ENCODE data around the gene DPP9. TPM values are rescaled to one million over a fixed set of nuclear protein-coding genes. Genes with fewer than 3 reads are reported as not detected.

DPP9 gene
- total and polyA plus RNA-seq, 2 of the 13 experiments (the other 11 are each of a cell fraction or from before 2014, with no cell fraction given) = 8.4 to 25.8 TPM

DNA sequence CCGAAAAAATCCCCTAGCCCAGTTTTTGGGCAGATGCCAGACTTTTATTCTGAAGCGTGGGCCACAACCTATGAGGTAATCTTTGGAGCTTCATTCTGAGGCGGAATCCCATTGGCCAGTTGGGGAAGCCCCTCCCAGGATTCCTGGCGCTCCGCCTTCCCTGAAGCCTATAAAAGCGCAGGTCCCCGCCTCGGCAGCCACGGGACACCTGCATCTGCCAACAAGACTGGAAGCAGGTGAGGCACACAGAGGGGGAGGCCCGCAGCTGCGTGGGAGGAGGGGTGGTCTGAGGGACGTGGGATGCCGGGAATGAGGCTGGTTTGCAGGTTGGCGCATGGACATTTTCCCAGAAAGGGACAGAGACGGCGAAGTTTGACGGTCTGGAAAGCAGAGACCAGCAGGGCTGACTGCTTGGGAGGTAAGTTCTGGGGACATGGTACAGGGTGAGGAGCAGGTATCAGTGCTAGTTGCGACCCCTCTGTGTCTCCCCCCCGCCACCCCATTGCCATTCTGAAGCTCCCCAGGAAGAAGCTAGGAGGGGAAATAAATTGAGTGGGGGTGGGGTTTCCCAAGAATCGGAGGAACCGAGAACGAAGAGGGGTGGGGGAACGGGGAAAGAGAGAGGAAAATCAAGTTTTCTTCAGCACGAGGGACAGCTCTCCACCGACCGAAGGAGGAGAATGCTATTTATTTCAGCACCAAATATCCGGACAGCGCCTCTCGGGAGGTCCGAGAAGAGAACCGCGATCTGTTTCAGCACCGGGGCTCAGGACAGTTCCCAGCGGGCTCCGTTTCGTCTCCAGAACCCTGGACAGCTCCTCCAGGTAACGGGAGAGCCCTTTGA lies 45.5 kb upstream of the DPP9 start (continued):
- TF ChIP-seq, protein P1, sequence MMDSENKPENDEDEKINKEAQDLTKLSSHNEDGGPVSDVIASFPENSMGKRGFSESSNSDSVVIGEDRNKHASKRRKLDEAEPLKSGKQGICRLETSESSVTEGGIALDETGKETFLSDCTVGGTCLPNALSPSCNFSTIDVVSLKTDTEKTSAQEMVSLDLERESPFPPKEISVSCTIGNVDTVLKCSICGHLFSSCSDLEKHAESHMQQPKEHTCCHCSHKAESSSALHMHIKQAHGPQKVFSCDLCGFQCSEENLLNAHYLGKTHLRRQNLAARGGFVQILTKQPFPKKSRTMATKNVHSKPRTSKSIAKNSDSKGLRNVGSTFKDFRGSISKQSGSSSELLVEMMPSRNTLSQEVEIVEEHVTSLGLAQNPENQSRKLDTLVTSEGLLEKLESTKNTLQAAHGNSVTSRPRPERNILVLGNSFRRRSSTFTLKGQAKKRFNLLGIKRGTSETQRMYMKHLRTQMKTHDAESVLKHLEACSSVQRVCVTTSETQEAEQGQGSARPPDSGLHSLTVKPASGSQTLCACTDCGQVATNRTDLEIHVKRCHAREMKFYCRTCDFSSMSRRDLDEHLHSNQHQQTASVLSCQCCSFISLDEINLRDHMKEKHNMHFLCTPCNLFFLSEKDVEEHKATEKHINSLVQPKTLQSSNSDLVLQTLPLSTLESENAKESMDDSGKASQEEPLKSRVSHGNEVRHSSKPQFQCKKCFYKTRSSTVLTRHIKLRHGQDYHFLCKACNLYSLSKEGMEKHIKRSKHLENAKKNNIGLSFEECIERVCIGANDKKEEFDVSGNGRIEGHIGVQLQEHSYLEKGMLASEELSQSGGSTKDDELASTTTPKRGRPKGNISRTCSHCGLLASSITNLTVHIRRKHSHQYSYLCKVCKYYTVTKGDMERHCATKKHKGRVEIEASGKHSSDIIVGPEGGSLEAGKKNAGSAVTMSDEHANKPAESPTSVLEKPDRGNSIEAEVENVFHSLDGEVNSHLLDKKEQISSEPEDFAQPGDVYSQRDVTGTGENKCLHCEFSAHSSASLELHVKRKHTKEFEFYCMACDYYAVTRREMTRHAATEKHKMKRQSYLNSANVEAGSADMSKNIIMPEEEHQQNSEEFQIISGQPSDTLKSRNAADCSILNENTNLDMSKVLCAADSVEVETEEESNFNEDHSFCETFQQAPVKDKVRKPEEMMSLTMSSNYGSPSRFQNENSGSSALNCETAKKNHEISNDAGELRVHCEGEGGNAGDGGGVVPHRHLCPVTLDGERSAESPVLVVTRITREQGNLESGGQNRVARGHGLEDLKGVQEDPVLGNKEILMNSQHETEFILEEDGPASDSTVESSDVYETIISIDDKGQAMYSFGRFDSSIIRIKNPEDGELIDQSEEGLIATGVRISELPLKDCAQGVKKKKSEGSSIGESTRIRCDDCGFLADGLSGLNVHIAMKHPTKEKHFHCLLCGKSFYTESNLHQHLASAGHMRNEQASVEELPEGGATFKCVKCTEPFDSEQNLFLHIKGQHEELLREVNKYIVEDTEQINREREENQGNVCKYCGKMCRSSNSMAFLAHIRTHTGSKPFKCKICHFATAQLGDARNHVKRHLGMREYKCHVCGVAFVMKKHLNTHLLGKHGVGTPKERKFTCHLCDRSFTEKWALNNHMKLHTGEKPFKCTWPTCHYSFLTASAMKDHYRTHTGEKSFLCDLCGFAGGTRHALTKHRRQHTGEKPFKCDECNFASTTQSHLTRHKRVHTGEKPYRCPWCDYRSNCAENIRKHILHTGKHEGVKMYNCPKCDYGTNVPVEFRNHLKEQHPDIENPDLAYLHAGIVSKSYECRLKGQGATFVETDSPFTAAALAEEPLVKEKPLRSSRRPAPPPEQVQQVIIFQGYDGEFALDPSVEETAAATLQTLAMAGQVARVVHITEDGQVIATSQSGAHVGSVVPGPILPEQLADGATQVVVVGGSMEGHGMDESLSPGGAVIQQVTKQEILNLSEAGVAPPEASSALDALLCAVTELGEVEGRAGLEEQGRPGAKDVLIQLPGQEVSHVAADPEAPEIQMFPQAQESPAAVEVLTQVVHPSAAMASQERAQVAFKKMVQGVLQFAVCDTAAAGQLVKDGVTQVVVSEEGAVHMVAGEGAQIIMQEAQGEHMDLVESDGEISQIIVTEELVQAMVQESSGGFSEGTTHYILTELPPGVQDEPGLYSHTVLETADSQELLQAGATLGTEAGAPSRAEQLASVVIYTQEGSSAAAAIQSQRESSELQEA (CRISPR knock-in tag; IDR thresholded peaks at IDR 0.05; ENCODE audit: not compliant biosample characterization) = peak; percentile 100
- peak; percentile 96 for TF ChIP-seq ZNF263 (CRISPR knock-in tag; IDR thresholded peaks at IDR 0.05)
- peak; percentile 100 for TF ChIP-seq ZNF550 (CRISPR knock-in tag; IDR thresholded peaks at IDR 0.05; ENCODE audit: borderline replicate concordance)
- TF ChIP-seq HNRNPUL1 (IDR thresholded peaks at IDR 0.05; ENCODE audit: low read depth, low read length) = no peak
- peak; percentile 100 for TF ChIP-seq EEA1 (CRISPR knock-in tag; IDR thresholded peaks at IDR 0.05; ENCODE audit: borderline replicate concordance)
- no peak for TF ChIP-seq TAF15 (IDR thresholded peaks at IDR 0.05; ENCODE audit: low read depth, low read length, poor library complexity, severe bottlenecking)
- TF ChIP-seq, protein P2, sequence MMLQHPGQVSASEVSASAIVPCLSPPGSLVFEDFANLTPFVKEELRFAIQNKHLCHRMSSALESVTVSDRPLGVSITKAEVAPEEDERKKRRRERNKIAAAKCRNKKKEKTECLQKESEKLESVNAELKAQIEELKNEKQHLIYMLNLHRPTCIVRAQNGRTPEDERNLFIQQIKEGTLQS (CRISPR knock-in tag; IDR thresholded peaks at IDR 0.05) = peak; percentile 99
- TF ChIP-seq ZNF382 (CRISPR knock-in tag; IDR thresholded peaks at IDR 0.05; ENCODE audit: borderline replicate concordance) = peak; percentile 96; the same call in 1 of the 2 replicates
- TF ChIP-seq ZGPAT (CRISPR knock-in tag; IDR thresholded peaks at IDR 0.05) = peak; percentile 100
- peak; percentile 100 for TF ChIP-seq CC2D1A (CRISPR knock-in tag; IDR thresholded peaks at IDR 0.05)
- peak; percentile 98 for TF ChIP-seq FOXJ3 (CRISPR knock-in tag; IDR thresholded peaks at IDR 0.05; ENCODE audit: borderline replicate concordance)
- peak; percentile 100 for TF ChIP-seq ZNF430 (CRISPR knock-in tag; IDR thresholded peaks at IDR 0.05)
- TF ChIP-seq SRSF4 (IDR thresholded peaks at IDR 0.05; ENCODE audit: low read depth, low read length, poor library complexity, severe bottlenecking) = no peak
- peak; percentile 98 for TF ChIP-seq SIX1 (CRISPR knock-in tag; IDR thresholded peaks at IDR 0.05; ENCODE audit: borderline replicate concordance)
- peak; percentile 100 for TF ChIP-seq TEAD2 (CRISPR knock-in tag; IDR thresholded peaks at IDR 0.05)
- TF ChIP-seq ZNF704 (CRISPR knock-in tag; IDR thresholded peaks at IDR 0.05; ENCODE audit: borderline replicate concordance) = peak; percentile 100
- peak; percentile 96 for TF ChIP-seq JUND (CRISPR knock-in tag; IDR thresholded peaks at IDR 0.05)
